GM18873 (cell line): ENCODE data around the gene FBXO3.

ENCODE experiments used
- ATAC-seq: cut with Tn5 transposase; IDR thresholded peaks from one replicate; pipeline ENCODE4 v1.9.1; 2021; ENCODE audit warnings: mild to moderate bottlenecking, moderate library complexity, moderate number of reproducible peaks; ENCODE audit not compliant: unreplicated experiment, low FRiP score

The FBXO3 gene

DNA sequence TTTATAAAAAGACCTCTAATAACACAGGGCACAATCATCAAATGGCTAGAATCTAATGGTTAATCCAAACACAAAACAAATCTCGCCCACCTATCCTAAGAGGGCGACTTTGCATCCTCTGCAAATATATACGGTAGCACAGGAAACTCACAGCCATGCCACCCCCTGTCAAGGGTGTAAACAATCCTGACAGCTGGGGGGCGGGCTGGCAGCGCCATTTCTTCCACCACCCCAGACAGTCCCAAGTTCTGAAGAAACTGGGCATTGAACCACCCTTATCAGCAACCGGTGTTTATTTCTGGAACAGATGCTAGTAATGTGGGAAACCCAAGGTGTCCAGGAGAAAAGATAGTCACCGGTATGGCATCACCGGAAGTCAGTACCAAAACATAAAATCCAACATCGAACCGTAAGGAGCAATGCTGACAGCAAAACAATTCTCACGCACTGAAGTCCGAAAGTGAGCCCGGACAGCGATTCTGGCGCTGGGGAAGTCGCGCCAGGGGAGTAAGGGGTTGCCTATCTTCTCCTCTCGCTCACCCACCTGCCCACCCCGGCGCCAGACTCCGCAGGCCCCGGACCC lies 825 bp downstream of the FBXO3 start:
- ATAC-seq: no peak

DNA sequence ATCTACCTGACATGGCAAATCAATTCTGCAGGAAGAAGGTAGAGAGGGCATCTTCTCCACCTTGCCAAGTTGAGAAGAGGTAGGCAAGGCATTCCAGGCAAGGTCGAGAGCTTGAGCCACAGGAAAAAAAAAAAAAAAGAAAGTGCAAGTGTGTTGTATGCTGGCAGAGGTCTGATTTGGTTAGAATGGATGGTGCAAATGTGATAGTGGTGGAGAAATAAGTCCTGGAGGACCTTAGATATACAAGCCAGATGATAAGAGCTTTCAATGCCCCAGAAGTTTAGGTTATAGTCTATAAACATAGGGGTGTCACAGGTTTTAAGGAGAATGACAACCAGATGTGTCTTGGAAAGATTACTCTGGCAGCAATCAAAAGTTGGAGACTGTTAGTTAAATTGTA lies 1.4 kb downstream of the FBXO3 start:
- ATAC-seq: no peak

DNA sequence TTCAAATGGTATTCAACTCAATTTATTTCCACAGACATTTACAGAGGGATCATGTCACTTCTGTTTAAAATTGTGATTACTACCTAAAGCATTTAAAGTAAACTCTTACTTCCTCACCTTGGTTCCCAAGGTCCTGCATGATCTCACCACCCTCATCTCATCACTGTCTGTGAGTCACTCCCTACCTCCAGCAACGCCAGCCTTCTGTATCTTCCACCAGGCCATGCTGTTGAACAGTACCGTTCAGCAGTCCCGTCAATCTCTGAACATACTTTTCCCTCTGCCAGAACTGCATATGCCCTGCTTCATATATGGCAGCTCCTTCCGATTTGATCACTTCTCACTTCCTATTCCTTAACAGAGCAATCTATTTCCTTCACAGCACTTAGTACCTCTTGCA lies 2.0 kb downstream of the FBXO3 start:
- no peak for ATAC-seq

DNA sequence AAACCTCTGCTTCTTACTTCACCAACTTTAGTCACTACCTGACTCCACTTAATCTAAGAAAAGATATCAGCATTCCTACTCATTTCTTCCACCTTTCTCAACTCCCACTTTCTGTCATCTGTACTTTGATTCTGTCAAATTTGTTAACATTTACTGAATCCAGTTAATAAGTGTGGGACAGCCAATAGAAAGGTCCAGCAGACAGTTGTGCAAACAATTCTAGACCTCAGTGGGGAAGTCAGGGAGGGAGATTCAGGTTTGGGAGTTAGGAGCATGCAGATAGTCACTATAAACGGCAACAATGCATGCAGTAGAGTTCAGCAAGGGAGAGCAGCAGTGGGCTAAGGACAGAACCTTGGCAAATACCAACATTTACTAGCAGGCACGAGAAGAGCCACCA lies 4.1 kb downstream of the FBXO3 start:
- ATAC-seq: no peak

DNA sequence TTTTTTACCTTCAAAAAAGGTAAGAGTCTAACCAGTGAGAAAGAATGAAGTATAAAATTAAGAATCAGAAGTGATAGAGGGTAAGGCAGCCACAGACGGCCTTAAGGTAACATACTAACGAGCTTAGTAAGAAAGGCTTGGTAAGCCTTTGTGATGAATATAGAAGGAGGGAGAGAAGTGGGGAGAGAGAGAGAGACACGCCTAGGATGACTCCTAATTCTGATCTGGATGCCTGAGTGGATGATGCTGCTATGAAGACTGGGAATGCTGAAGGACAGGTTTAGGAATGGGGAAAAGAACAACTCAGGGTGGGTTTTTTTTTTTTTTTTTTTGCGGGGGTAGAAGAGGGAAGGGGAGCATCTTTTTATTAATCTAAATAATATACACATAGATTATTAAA lies 4.8 kb downstream of the FBXO3 start:
- no peak for ATAC-seq

GRCh38 chr11:33767624-33768023 lies 6.7 kb downstream of the FBXO3 start:
- no peak for ATAC-seq

DNA sequence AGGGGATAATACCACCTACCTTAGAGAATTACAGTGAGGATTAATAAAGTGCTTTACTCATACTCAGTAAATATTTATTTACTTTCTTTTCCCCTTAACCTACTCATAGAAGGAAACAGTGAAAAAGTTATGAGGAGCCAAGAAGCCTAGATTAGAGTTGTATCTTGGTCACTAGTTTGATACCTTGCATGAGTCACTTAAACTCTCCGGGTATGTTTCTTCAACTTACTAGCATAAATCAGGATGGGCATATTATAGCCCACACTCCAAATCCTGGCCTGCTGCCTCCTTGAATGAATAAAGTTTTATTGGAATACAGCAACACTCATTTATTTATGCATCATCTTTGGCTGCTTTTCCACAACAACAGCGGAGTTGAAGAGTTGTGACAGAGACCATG lies 8.2 kb downstream of the FBXO3 start:
- no peak for ATAC-seq

DNA sequence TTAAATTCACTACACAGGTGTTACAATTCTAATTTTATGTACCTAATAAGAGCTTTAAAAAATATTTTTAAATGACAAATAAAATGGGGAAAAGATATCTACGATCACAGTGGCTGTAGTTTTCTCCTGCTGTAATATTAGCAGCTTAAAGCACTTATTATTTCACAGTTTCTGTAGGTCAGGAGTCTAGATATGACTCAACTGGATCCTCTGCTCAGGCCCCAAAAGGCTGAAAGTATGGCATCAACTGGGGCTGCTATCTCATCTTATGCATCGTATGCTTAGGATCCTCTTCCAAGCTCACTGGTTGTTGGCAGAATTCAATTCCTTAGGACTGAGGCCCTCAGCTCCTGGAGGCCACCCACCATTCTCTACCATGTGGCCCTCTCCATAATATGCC lies 12.8 kb downstream of the FBXO3 start:
- ATAC-seq: peak; percentile 67

DNA sequence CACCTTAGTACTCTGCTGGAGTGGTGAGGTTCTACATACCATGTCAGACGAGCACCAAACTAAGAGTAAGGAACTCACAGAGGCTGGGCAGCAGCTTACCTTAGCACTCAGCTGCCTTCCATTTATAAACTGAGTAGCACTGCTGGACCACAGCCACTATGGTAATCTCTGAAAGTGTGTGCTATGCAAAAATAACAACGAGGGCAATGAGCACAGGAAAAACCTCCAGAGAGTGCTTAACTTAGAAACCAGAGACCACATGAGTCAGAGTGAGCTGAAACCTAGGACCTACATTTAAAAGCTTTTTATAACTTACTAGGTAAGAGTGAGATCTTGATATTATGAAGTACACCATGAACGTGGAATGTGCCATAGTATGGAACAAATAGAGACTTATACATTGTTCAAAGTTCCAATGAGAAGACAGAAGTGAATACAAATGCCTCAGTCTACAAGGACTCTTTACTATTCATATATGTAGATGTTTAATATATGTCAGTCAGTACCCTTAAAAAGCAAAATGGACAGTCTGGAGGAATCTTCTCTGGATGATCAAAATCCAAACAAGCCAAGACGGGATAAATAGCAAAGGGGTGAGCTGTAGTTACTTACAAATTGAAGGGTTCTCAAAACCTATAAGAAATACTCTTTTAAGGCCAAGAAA lies 20.9 kb downstream of the FBXO3 start:
- ATAC-seq: peak; percentile 98

- ATAC-seq: no peak
Observed at GRCh38 chr11:33751878-33752277, 22.4 kb downstream of the FBXO3 start.

- no peak for ATAC-seq
Observed at GRCh38 chr11:33747979-33748378, 26.3 kb downstream of the FBXO3 start.

- no peak for ATAC-seq
Observed at GRCh38 chr11:33743291-33743690, 31.0 kb downstream of the FBXO3 start.

DNA sequence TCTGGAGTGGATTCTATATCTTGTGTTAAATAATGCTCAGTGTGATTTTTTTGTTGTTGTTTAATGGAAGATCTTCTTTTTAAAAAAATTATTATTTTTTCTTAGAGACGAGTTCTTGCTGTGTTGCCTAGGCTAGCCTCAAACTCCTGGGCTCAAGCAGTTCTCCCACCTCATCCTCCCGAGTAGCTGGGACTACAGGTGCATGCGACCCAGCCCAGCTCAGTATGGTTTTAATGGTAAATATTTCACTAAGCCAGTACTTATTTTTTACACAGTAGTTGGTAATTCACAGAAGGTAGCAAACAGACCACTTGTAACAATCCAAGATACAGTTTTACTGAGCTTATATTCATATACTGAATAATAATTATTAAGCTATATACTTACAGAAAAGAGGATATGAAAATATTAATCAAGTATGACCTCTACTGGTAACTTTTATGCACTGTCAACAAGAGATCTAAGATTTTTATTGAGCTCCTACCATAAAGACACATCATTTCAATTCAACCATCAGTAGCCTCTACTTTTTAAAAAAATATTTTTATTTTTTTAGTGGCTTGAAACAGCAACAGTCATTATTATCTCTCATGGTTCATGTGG lies 32.0 kb downstream of the FBXO3 start:
- no peak for ATAC-seq

GRCh38 chr11:33741806-33742205 lies 32.5 kb downstream of the FBXO3 start:
- no peak for ATAC-seq

DNA sequence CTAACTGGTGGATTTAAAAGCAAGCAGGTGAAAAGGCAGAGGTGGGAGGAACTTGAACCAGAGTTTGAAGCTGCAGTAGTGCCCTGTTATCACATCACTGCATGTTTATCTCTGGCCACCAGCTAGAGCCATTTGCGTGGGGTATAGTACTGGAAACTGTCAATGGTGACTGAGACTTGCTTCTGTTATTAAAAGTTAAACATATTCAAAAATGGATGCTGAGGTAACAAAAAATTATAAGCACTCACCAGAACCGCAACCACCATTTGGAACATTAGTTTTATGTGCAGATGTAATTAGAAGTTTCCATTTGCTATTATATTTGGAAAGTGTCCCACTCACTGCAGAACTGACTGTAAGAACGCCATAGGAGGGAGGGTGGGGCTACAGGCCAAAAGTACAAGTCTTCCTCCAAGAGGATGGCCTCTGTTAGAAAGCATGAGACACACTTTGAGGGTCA lies 36.9 kb downstream of the FBXO3 start:
- ATAC-seq: no peak

DNA sequence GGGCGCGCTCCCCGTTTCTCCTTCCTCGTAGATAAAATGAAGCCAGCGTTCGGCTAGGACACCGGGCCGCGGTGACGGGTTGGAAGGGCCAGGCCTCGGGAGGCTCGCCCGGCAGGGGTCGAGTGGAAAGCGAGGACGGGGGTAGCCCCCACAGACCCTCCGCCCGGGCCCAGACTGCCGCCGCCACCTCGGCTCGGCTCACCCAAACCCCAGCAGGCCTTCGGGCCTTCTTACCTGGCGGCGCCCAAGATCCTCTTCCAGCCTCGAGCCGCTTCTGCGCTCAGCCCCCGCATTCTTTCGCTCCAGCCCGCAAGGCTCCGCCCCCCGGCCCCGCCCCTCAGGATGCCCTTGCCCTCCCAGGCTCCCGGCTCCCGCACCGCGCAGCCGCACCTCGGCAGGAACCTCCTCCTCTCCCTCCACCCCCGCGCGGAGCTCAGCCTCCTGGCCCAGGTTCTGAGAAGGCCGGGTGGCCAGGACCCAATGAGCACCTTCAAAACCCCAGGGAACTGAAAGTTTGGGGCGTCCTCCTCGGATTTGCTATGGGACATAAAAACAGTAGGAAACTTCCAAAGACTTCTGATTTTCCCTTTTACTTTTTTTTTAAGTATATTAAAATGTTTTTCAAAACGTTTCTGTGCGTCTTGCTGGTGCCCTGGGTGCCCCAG lies 38.0 kb downstream of the FBXO3 start, which contains the start of gene CD59:
Gene CD59 (minus strand): TSS at position 276 of the 665 bp plus-strand sequence. CDS start 13,978 bp downstream, outside the sequence.
- peak; percentile 39 for ATAC-seq

GRCh38 chr11:33735271-33736147 lies 38.8 kb downstream of the FBXO3 start:
- ATAC-seq: peak; percentile 44

- no peak for ATAC-seq
Observed at GRCh38 chr11:33734441-33735270, 39.7 kb downstream of the FBXO3 start.

- ATAC-seq: no peak
Observed at GRCh38 chr11:33733980-33734379, 40.3 kb downstream of the FBXO3 start.
